Limb (tissue), 2 donors: Measurements from ENCODE around the gene MERTK.
"Not testable (repeated sequence)": the region's sequence is repeated elsewhere in the genome, so short reads cannot be mapped to it uniquely, and the experiment has no call there.

Experiments used
- DNase-seq, 2 donors: peaks; one replicate each; pipeline ENCODE4 v3.0.0-alpha.2; 2016; ENCODE audit errors: extremely low spot score in 2 of 2

Gene MERTK

GRCh38 chr2:111897924-111898702 is at the start of gene MERTK:
MERTK (plus strand) TSS chr2:111898607; CDS start chr2:111898736, 129 bp downstream.
- peak; percentile 92 to 96 for DNase-seq

- DNase-seq: peak in 1 of 2 donors; percentile 4
Observed at GRCh38 chr2:111850646-111851045, 47.8 kb upstream of the MERTK start.

GRCh38 chr2:111852544-111852943 is 45.9 kb upstream of the MERTK start:
- not testable (repeated sequence) for DNase-seq

GRCh38 chr2:111860005-111860404 is 38.4 kb upstream of the MERTK start:
- DNase-seq: not testable (repeated sequence)

- DNase-seq: not testable (repeated sequence)
Observed at GRCh38 chr2:111865124-111865523, 33.3 kb upstream of the MERTK start.

GRCh38 chr2:111872806-111873205 is 25.6 kb upstream of the MERTK start:
- not testable (repeated sequence) for DNase-seq

- peak; percentile 89 to 91 for DNase-seq
Observed at GRCh38 chr2:111883661-111884591, 14.5 kb upstream of the MERTK start, which contains the start of gene ANAPC1. ANAPC1 (minus strand) TSS chr2:111884193; CDS start chr2:111880825, 3,368 bp downstream.

- no peak for DNase-seq
Observed at GRCh38 chr2:111884592-111884964, 13.8 kb upstream of the MERTK start.

GRCh38 chr2:111896024-111896423 is 2.4 kb upstream of the MERTK start:
- DNase-seq: no peak

GRCh38 chr2:111896576-111896975 is 1.8 kb upstream of the MERTK start:
- no peak for DNase-seq

- DNase-seq: no peak
Observed at GRCh38 chr2:111897630-111897923, 830 bp upstream of the MERTK start.

GRCh38 chr2:111898703-111899514 is 502 bp downstream of the MERTK start:
- peak in 1 of 2 donors; percentile 72 for DNase-seq

- peak; percentile 49 to 54 for DNase-seq
Observed at GRCh38 chr2:111900859-111901258, 2.5 kb downstream of the MERTK start.

GRCh38 chr2:111903516-111903915 is 5.1 kb downstream of the MERTK start:
- no peak for DNase-seq

GRCh38 chr2:111903930-111904439 is 5.6 kb downstream of the MERTK start:
- no peak for DNase-seq

GRCh38 chr2:111904726-111905474 is 6.5 kb downstream of the MERTK start:
- DNase-seq: no peak

GRCh38 chr2:111905475-111905869 is 7.1 kb downstream of the MERTK start:
- DNase-seq: not testable (repeated sequence)

- DNase-seq: no peak
Observed at GRCh38 chr2:111905990-111906735, 7.8 kb downstream of the MERTK start.

- no peak for DNase-seq
Observed at GRCh38 chr2:111908578-111908977, 10.2 kb downstream of the MERTK start.

GRCh38 chr2:111909079-111909478 is 10.7 kb downstream of the MERTK start:
- DNase-seq: no peak
